ENCODE measurements around the gene RFT1.

Gene RFT1

GRCh38 chr3:53147903-53148400 is 17.7 kb upstream of the RFT1 start:
- no peak for DNase-seq
- peaks cover 11% of the 10 kb centered on the region for H3K27me3 Mint-ChIP-seq (ENCODE audit: low read depth, poor library complexity)
- no peak overlapping the region for H3K4me3 Mint-ChIP-seq
- no peak overlapping the region for H3K27ac Mint-ChIP-seq
- peaks cover 47% of the 10 kb centered on the region for H3K4me1 Mint-ChIP-seq
- H3K9me3 Mint-ChIP-seq: no peaks in the 10 kb centered on the region
- H3K36me3 Mint-ChIP-seq (ENCODE audit: low read depth): no peaks in the 10 kb centered on the region
- TF ChIP-seq CTCF (IDR thresholded peaks at IDR 0.05): no peak

- Mint-ChIP-seq H3K9me3 (no peaks in the 10 kb centered on the region), H3K36me3 (ENCODE audit: low read depth) (no peaks in the 10 kb centered on the region), H3K27ac (no peak overlapping the region), H3K27me3 (ENCODE audit: low read depth, poor library complexity) (peaks cover 11% of the 10 kb centered on the region), H3K4me1 (peaks cover 50% of the 10 kb centered on the region), H3K4me3 (no peak overlapping the region)
- TF ChIP-seq CTCF (IDR thresholded peaks at IDR 0.05): no peak
- DNase-seq: no peak
Observed at GRCh38 chr3:53147151-53147902, 17.1 kb upstream of the RFT1 start.

- no peaks in the 10 kb centered on the region for H3K36me3 Mint-ChIP-seq (ENCODE audit: low read depth)
- no peak overlapping the region for H3K4me3 Mint-ChIP-seq
- peaks cover 7% of the 10 kb centered on the region for H3K27me3 Mint-ChIP-seq (ENCODE audit: low read depth, poor library complexity)
- no peak overlapping the region for H3K27ac Mint-ChIP-seq
- peaks cover 55% of the 10 kb centered on the region for H3K4me1 Mint-ChIP-seq
- no peak for DNase-seq
- H3K9me3 Mint-ChIP-seq: no peaks in the 10 kb centered on the region
- no peak for TF ChIP-seq CTCF (IDR thresholded peaks at IDR 0.05)
Observed at GRCh38 chr3:53146319-53146891, 16.2 kb upstream of the RFT1 start.

- Mint-ChIP-seq H3K4me3 (no peak overlapping the region), H3K36me3 (ENCODE audit: low read depth) (no peaks in the 10 kb centered on the region), H3K4me1 (peaks cover 53% of the 10 kb centered on the region), H3K9me3 (no peaks in the 10 kb centered on the region), H3K27me3 (ENCODE audit: low read depth, poor library complexity) (peaks cover 6% of the 10 kb centered on the region), H3K27ac (no peak overlapping the region)
- no peak for DNase-seq
- TF ChIP-seq CTCF (IDR thresholded peaks at IDR 0.05): no peak
Observed at GRCh38 chr3:53145713-53146080, 15.5 kb upstream of the RFT1 start.

GRCh38 chr3:53144862-53145712 is 14.9 kb upstream of the RFT1 start:
- Mint-ChIP-seq H3K9me3 (no peaks in the 10 kb centered on the region), H3K4me3 (no peak overlapping the region), H3K27me3 (ENCODE audit: low read depth, poor library complexity) (peaks cover 6% of the 10 kb centered on the region), H3K27ac (no peak overlapping the region), H3K36me3 (ENCODE audit: low read depth) (no peaks in the 10 kb centered on the region), H3K4me1 (peaks cover 55% of the 10 kb centered on the region)
- no peak for DNase-seq
- no peak for TF ChIP-seq CTCF (IDR thresholded peaks at IDR 0.05)

Measured in nephron progenitor cell (in vitro differentiated cells).